Forelimb muscle (tissue), 1 donor: ENCODE measurements around the gene NHSL2. TPM values are rescaled to one million over a fixed set of nuclear protein-coding genes. Genes with fewer than 3 reads are reported as not detected.
"Not testable (repeated sequence)": the region's sequence is repeated elsewhere in the genome, so short reads cannot be mapped to it uniquely, and the experiment has no call there.

Source experiments
- DNase-seq: peaks from one replicate; pipeline ENCODE4 v3.0.0-alpha.2; 2013; ENCODE audit warnings: low read depth
- polyA plus RNA-seq: library from polyadenylated mRNA; unstranded; fragments of 120-200 nt; gene quantifications from one replicate; pipeline ENCODE4 v1.2.1, GENCODE V29; 2013; ENCODE audit not compliant: insufficient read length

NHSL2 gene
- polyA plus RNA-seq, 1 donor = 6.7 TPM

DNA sequence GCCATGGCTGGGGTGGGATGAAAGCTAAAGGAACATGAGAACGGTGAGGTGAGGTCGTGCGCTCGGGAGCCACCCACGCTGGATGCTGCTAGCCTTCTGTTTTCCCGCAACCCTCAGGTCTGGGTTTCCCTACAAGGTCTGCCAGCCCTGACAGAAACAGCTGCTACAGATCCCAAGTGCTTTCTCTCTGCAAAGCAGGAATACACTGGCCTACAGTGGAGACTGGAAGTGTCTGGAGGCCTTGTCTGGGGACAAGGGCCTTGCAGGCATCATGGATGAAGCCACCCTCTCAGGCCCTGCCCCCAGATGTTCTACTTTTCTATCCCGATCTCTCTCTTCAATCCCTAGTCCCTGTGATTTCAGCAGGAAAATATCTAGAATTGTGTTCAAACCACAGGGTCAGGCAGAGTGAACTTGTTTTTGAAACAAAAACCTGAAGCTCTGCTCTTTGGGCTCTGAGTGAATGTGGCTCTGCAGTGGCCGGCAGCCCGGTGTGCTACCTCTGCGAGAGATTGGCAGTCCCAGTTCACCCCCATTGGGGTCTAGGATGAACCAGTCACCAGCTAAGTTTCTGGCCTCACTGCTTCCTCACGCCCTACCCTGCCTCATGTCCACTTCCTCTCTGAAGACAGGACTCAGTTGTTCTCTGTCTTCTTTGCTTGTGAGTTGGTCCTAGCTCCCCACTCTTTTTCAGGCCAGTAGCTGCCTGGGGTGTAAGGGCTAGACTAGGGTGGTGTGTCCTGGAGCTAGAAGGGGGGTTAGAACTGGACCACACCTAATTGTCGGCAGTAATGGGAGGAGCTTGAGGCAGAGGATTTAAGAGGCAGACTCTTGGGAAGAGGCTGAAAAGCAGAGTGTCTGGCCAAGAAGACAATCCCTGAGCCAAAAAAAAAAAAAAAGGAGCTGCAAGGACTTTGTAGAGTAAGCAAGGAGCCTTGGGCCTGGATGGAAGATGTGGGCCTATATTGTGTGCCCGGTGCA, 131.5 kb downstream of the NHSL2 start:
- no peak for DNase-seq

DNA sequence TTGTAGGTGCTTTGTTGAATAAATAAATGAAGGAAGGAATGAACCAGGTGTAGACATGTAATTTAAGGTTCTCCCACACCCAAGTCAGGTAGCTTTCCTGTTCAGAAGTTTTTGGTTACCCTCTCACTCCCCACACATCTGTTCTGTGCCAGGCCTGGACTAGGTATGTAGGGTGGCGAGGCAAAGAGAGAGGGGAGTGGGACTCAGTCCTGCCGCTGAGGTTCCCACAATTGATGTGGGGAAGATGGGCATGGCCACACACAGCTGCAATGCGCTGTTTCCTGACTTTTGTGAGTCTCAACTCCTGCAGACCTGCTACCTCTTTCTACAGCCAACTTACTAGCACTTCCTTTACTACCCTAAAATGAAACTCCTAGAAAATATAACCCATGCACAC, 132.2 kb downstream of the NHSL2 start:
- no peak for DNase-seq

- no peak for DNase-seq
These were observed 133.0 kb downstream of the NHSL2 start for GRCh38 chrX:72043636-72044035.

GRCh38 chrX:72045141-72045540, 134.5 kb downstream of the NHSL2 start:
- DNase-seq = no peak

DNA sequence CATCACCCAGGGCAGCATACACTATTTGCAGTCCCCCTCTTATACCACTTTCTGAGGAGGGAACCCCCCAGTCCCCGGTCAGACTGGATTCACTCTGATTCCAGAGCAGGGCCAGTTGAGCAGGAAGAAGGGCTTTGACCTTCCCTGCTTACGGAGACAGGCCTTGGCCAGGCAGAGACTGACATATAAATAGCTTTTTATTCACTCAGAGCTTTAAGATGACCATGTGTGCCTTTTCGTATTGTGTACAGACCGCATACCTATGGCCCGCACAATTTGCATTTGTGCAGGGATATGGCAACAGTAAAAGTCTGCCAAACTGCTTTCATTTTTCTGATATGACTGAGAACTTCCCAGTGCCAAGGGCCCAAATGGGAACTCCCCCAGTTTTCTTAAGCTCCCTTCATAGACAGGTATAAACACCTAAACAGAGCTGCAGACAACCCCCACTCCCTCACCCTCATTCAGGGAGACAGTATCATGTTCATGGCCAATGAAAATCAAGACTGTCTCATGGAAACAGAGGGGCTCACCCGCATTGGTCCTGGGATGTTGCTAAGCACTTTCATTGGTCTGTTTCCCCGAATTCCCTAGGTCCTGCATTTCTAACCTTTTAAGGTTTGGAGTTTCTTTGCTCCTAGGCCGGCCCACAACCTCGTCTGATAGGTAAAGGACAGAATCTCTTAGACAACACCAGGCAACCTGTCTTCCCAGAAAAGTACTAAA, 135.1 kb downstream of the NHSL2 start:
- DNase-seq = no peak

- no peak for DNase-seq
These were observed 135.8 kb downstream of the NHSL2 start for GRCh38 chrX:72046447-72046846.

- DNase-seq = no peak
These were observed 138.1 kb downstream of the NHSL2 start for GRCh38 chrX:72048510-72049455.

DNA sequence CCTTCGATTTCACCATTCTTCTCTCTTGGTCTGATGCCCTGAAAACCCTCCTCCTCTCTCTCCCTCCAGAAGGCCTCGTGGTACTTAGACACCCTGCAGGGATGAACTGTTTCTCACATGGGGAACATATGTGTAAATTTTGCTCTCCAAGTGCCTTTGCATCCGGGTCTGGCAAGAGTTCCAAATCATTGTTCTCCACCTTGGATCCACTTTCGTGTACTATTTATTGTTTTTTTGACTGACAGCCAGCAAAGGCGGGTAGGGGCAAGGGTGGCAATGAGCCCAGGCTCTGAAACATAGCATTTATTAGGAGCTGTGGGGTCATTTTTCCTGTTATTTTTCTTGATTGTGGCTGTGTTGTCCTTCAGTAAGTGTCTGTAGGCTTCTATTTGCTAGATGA, 139.4 kb downstream of the NHSL2 start:
- DNase-seq = no peak

DNA sequence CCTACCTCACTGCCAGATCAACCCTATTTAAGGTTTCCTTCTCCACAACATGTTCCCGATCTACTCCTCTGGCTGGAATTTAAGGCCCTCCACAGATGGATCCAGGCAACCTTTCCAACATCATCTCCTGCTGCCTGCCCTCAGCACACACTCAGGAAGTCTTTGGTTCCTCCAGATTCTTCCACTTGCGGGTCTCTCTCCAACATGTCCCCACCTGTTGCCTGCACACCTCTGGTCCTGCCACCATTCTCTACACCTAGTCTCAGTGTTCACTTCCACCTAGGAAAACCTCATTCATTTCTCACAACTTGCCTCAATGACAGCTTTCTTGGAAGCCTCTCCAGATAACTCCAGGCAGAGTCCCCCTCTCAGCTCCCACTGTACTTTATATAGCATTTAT, 140.9 kb downstream of the NHSL2 start:
- DNase-seq = no peak

GRCh38 chrX:72052415-72053090, 141.9 kb downstream of the NHSL2 start:
- no peak for DNase-seq

DNA sequence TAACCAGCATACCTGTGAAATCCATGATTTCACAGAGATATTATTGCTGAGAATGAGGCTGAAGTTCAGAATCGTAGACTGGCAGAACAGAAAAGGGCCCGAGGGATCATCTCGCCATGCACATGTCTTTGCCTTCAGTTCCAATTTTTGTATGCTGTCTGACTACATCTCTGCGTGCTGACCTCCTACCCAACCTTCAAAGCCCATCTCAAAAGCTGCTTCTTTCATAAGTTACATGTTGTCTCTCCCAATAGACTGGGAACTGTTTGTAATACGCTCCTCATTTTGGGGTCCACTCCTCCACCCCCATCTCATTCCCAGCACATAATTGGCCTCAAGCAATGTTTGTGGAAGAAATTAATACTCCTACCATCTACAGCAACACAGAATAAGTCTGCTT, 142.9 kb downstream of the NHSL2 start:
- DNase-seq = no peak

DNA sequence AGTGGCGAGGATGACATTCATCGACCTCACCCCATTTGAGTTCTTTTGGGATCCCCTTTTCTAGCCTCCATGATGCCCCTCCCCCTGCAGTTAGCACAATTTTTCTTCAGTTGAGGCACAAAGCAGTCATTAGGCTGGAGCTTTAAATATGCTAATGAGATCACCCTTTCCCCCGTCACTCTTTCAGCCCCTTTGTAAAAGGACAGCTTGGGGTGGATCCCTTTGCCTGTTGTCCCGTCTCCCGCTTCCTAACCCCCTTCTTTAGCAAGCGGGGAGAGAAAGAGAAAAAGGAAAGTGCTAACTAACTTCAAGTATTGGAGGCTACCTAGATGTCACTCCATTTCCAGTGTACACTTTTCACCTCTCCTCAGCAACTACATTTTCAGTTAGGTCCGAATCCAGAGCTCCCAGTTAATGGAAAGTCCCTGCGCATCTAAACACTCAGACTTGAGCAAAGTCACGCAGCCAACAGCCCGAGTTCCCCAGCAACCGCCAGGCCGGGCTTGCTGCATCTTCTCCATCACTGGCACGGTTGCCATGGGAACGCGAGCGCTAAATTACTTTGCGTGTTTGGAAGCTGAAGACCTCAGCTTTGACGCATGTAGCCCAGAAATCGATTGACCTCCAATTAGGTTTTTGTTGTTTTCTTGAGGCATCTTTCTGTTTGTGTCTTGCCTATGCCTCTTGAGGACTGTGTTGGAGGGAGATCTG, 144.3 kb downstream of the NHSL2 start:
- no peak for DNase-seq

DNA sequence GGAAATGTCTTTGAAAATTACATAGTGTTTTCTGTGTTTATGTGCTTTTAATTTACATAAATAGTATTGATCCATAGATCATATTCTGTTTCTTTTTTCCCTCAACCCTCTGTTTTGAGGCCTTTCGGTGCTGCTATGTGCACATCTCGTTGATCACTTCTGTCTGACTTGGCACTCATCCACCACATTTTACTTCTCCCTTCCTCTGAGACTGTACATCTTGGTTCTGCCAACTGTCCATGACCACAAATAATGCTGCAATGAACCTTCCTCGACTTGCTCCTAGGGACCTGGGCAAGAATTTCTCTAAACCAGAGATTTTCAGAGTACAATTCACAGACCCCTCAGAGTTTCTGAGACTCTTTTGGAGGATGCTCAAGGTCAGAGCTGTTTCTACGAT, 146.7 kb downstream of the NHSL2 start:
- DNase-seq = no peak

GRCh38 chrX:72057849-72058248, 147.2 kb downstream of the NHSL2 start:
- no peak for DNase-seq

- DNase-seq = not testable (repeated sequence)
These were observed 147.7 kb downstream of the NHSL2 start for GRCh38 chrX:72058346-72058745.

DNA sequence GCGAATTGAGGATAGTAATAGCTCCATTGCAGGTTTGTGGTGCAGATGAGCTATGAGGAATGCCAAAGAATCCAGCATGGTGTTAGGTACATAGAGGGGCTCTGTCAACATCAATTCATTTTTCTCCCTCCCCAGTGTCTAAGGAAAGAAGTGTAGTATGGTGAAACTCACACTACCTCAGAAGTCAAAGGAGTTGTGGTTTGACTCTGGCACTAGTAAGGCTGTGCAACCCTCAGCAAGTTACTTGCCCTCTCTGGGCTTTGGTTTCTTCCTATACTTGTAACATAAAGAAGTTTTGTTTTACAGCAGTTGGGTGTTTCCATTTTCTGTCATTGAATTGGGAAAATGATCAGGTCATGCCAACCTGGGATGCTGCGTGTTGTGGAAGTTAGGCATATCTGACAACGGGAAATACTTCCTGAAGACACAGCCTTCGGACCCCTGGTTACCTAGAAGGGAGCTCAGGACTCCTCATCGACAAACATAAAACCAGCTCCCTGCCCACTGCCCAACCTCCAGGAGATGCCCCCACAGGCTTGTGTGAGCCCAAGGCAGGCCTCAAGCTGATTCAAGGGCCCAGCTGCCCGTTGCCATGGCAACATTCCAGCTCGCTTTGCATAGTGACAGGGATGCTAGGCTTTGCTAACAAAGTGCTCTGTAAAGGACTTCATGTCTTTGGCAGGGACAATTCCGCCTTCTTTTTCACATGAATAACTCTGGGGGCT, 149.7 kb downstream of the NHSL2 start:
- no peak for DNase-seq

DNA sequence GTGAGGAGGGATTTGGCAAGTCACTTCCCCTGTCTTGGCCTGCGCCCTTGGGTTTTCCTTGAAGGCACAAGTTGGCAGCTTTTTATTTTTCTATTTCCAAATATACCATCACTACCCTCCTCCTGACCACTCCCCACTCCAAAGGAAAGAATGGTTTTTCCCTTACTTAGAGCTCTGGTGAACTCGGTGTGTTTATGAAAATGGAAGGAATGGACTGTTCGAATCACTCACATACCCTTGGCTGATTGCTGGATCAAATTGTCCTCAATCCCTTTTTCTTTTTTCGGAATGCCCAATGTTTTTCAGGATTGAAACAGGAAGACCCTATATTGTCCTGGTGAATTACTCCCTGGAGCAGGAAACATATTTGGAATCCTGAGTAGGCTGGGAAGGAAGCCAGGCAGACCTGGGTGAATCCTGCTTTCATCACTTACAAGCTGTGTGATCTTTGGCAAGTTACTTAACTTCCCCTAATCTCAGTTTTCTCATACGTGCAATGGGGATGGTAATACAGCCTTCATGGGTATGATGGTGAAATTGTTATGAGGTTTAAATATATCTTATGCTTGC, 150.4 kb downstream of the NHSL2 start:
- DNase-seq = no peak

DNA sequence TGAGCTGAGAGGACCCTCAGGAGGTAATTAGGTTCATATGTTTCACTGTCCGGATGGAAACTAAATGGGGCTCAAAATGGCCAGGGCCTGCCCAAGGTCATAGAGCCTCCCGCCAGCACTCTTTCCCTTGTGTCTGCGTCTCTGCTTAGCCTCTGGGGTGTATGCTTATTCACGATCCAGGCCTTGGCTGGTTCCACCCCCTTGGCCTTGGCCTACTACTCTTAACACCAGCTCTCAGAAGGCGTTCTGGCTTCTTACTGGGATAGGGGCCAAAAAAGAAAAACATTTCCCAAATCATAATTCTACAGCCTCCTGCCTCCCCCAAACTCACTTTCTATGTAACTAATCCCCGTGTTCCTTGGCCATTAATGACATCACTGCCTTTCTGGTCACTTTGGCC, 152.3 kb downstream of the NHSL2 start:
- DNase-seq = no peak

DNA sequence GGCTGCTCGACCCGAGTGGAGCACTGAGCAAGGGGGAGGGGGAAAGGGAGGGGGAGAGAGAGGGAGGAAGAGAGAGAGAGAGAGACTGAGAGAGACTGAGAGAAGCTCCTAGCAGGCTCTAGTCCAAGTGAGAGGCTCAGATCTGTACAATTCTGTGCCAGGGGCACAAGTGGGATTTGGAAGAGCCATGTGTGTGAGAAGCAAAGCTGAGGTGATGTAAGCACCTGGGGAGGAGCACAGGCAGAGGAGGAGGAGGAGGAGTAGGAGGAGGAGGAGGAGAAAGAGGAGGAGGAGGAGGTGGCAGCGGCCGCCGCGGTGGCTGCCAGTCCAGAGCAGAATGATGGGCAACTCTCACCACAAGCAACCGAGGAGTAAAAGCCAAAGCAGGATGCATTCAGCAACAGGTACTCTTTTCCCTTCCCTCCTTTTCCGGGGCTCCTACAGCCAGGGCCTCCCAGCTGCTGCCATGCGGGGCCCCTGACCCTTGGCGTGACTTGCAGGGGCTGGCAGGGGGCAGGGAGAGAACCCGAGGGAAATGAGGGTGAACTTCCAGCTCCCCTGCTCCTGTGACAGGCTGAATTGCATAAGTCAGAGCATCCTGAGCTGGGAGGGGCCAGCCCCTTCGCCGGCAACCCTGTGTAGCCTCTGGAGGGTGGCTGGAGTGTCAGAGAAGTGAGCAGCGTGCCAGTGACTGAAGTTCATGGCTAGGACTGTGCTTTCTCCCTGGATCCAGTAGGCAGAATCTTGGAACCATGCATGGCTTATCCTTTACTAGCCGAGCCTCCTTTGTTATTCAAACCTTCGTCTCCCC, 158.9 kb downstream of the NHSL2 start:
- no peak for DNase-seq
